ENCODE results near the gene VWA3A. TPM values are rescaled to one million over a fixed set of nuclear protein-coding genes. Genes with fewer than 3 reads are reported as not detected.
"Not testable (repeated sequence)": the region's sequence is repeated elsewhere in the genome, so short reads cannot be mapped to it uniquely, and the experiment has no call there.

Gene VWA3A
- total and polyA plus RNA-seq, 8 donors, result 0.30 to 0.37 TPM; not detected in 6

DNA sequence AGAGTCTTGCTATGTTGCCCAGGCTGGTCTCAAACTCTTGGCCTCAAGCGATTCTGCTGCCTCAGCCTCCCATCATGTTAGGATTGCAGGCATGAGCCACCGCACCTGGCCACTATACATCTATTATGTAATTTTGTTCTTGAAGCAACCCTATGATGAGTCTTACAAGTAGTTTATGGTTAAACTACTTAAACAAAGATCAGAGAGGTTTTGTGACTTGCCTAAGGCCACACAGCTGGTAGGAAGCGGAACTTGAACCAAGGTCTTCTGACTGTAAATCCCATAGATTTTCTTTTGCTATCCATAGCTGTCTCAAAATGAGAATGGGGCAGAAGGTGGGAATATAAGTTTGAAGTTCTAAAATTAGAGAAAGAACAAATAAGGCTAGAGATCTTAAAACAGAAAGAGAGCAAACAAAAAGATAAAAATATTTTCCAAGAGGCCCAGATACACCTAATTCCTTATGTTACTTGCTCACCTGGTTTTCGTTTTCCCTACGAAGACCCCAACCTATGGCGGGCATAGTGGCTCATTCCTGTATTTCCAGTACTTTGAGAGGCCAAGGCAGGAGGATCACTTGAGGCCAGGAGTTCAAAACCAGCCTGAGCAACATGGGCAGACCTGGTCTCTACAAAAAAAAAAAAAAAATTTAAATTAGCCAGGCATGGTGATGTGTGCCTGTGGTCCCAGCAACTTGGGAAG lies 32.4 kb downstream of the VWA3A start:
- no peak for DNase-seq
- no peak overlapping the region for H3K27ac ChIP-seq
- H3K36me3 ChIP-seq, result no peaks in the 10 kb centered on the region
- H3K4me3 ChIP-seq, result no peak overlapping the region
- WGBS, 5 donors, result 85 to 92% (median 88%) methylated on average over 6 of the region's 6 CpGs
- intact Hi-C loops (cut with DNase I; ENCODE audit: low total_unique reads), result no loop called here
- peaks cover 0 to 6% (median 0%) of the 10 kb centered on the region in 4 donors for H3K9me3 ChIP-seq
- no peaks in the 10 kb centered on the region for H3K4me1 ChIP-seq
- TF ChIP-seq POLR2A (IDR thresholded peaks at IDR 0.05) (no peak), EP300 (IDR thresholded peaks at IDR 0.05) (no peak), POLR2AphosphoS5 (IDR thresholded peaks at IDR 0.05) (no peak)
- TF ChIP-seq, protein P1, sequence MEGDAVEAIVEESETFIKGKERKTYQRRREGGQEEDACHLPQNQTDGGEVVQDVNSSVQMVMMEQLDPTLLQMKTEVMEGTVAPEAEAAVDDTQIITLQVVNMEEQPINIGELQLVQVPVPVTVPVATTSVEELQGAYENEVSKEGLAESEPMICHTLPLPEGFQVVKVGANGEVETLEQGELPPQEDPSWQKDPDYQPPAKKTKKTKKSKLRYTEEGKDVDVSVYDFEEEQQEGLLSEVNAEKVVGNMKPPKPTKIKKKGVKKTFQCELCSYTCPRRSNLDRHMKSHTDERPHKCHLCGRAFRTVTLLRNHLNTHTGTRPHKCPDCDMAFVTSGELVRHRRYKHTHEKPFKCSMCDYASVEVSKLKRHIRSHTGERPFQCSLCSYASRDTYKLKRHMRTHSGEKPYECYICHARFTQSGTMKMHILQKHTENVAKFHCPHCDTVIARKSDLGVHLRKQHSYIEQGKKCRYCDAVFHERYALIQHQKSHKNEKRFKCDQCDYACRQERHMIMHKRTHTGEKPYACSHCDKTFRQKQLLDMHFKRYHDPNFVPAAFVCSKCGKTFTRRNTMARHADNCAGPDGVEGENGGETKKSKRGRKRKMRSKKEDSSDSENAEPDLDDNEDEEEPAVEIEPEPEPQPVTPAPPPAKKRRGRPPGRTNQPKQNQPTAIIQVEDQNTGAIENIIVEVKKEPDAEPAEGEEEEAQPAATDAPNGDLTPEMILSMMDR (IDR thresholded peaks at IDR 0.05), result no peak
- H3K27me3 ChIP-seq, result no peaks in the 10 kb centered on the region

DNA sequence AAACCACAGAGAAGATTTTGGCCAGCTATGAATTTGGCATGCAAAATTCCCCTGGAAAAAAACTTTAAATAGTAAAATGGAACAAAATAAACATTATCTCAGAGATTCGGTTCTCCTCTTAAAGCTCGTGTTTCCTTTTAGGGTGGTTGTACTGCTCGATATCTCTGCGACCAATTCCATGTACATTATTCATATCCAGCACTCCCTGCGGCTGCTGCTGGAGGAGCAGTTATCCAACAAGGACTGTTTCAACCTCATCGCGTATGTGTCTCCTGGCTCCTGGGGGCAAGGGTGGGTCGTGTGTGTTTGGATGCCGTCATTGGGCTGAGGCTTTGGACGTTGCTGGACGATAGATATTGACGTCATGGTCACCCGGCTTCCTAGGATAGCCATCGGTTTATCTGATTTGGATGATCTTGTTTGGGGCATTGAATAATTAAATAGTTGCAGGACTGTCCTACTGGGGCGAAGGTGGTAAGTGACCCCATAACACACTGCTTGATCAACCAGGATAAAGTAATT lies 33.8 kb downstream of the VWA3A start:
- no peaks in the 10 kb centered on the region for H3K4me1 ChIP-seq
- H3K27ac ChIP-seq, result no peak overlapping the region
- intact Hi-C loops (cut with DNase I; ENCODE audit: low total_unique reads), result no loop called here
- H3K9me3 ChIP-seq, result peaks cover 0 to 6% (median 0%) of the 10 kb centered on the region in 4 donors
- 76 to 82% (median 78%) methylated on average over 15 of the region's 15 CpGs for WGBS, 5 donors
- DNase-seq, result no peak
- H3K36me3 ChIP-seq, result no peaks in the 10 kb centered on the region
- H3K27me3 ChIP-seq, result no peaks in the 10 kb centered on the region
- no peak overlapping the region for H3K4me3 ChIP-seq
- TF ChIP-seq POLR2A (IDR thresholded peaks at IDR 0.05) (no peak), POLR2AphosphoS5 (IDR thresholded peaks at IDR 0.05) (no peak), EP300 (IDR thresholded peaks at IDR 0.05) (no peak)
- TF ChIP-seq, protein P1 (IDR thresholded peaks at IDR 0.05), result no peak

DNA sequence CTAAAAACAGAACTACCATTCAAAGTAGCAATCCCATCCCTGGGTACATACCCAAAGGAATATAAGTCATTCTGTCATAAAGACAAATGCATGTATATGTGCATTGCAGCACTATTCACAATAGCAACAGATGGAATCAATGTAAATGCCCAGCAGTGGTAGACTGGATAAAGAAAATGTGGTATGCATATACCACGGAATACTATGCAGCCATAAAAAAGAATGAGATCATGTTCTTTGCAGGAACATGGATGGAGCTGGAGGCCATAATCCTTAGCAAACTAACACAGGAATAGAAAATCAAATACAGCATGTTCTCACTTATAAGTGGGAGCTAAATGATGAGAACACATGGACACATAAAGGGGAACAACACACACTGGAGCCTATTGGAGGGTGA lies 36.2 kb downstream of the VWA3A start:
- H3K27me3 ChIP-seq; H3K4me3 ChIP-seq; H3K27ac ChIP-seq; intact Hi-C loops (cut with DNase I; ENCODE audit: low total_unique reads); H3K9me3 ChIP-seq; H3K36me3 ChIP-seq; H3K4me1 ChIP-seq; DNase-seq: not testable (repeated sequence)
- 85 to 96% (median 93%) methylated on average over 1 of the region's 1 CpG for WGBS, 5 donors

DNA sequence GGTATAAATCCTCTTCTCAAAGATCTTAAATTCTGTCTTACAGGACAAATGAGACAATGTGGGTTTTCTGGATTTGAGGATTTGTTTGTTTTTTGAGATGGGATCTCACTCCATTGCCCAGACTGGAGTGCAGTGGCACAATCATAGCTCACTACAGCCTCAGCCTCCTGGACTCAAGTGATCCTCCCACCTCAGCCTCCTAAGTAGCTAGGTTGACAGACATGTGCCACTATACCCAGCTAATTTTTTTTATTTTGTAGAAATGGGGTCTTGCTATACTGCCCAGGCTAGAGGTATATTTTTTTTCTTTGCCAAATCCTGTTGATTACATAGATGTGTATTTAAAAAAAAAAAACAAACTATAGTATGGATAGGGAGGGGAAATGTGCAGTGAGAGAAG lies 38.2 kb downstream of the VWA3A start:
- Histone ChIP-seq H3K27ac (no peak overlapping the region), H3K4me1 (no peaks in the 10 kb centered on the region), H3K9me3 (peaks cover 0 to 6% (median 0%) of the 10 kb centered on the region in 4 donors), H3K27me3 (no peaks in the 10 kb centered on the region), H3K36me3 (no peaks in the 10 kb centered on the region), H3K4me3 (no peak overlapping the region)
- no peak for TF ChIP-seq POLR2AphosphoS5 (IDR thresholded peaks at IDR 0.05)
- TF ChIP-seq, protein P1 (IDR thresholded peaks at IDR 0.05), result no peak
- TF ChIP-seq POLR2A (IDR thresholded peaks at IDR 0.05), result no peak
- no peak for TF ChIP-seq EP300 (IDR thresholded peaks at IDR 0.05)
- DNase-seq, result no peak
- intact Hi-C loops (cut with DNase I; ENCODE audit: low total_unique reads), result no loop called here

DNA sequence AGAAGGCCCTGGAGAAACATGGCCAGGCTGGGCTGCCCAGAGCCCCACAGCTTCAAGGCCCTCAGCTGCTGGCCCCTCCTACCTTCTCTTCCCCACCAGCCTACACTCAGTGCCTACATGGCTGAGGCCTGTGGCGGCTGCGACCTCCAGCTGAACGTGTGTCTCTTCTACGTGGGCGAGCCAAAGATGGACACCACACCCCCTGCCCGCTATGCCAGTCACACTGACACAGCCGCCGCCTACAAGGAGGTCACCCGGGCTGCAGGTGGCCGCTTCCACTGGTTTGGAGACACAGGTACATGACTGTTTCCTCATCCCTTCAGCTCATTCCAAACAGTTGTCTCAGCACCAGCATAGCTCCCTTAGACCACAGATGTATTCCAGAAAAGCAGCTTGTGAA lies 40.5 kb downstream of the VWA3A start:
- Histone ChIP-seq H3K9me3 (peaks cover 0 to 6% (median 0%) of the 10 kb centered on the region in 4 donors), H3K36me3 (no peaks in the 10 kb centered on the region), H3K27ac (no peak overlapping the region), H3K4me3 (no peak overlapping the region), H3K27me3 (no peaks in the 10 kb centered on the region), H3K4me1 (no peaks in the 10 kb centered on the region)
- WGBS, 5 donors, result 80 to 91% (median 86%) methylated on average over 10 of the region's 10 CpGs
- no peak for DNase-seq
- intact Hi-C loops (cut with DNase I; ENCODE audit: low total_unique reads), result no loop called here
- no peak for TF ChIP-seq EP300 (IDR thresholded peaks at IDR 0.05)

Measured in stomach (tissue), 9 donors.